DMS153 treated with DMSO at 0.1 percent for 48 hours (cell line): ENCODE results near the gene IL16.
A peak's percentile ranks its signal among the peaks of the same experiment; 100 is the strongest.
"Not testable (repeated sequence)": the region's sequence is repeated elsewhere in the genome, so short reads cannot be mapped to it uniquely, and the experiment has no call there.

Source experiments
- DNase-seq: peaks from one replicate; lab custom pipeline; 2025; ENCODE audit not compliant: unreplicated experiment; lab: John Stamatoyannopoulos, UW

IL16 gene

GRCh38 chr15:81309647-81310450 is 113.2 kb downstream of the IL16 start:
- DNase-seq: no peak

GRCh38 chr15:81310480-81310879 is 113.8 kb downstream of the IL16 start:
- DNase-seq: no peak

DNA sequence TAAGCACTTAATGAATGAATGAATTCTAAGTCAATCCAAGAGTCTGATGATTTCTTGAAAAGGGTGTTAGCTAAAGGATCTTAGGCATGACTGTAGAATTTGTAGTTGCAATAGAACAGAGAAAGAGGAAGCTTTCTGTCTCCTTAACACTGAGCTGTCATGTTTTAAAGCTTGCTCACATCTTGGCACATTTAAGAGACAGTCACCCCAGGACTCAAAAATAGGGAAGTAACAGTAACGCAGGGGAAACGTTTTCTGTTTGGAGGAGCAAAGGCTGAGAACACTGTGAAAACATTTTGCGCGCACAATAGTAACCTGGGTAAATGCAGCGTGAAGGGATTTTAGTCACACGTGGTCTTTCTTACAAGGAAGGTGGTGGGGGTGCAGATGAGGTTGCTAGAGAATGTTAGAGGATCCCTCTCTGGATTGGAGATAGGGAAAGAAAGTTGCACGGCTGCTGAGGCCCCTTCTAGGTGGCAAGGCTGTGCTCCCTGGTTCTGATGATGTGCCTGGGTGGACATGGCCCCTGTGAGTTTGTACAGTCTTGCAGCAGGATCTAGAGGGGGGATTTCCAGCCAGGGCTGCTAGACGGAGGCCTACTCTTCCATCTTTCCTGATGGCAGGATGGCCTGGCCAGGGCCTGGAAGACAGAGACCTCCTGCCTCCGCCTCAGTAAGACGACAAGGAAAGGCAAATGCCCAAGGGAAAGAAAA is 115.2 kb downstream of the IL16 start:
- DNase-seq: no peak

DNA sequence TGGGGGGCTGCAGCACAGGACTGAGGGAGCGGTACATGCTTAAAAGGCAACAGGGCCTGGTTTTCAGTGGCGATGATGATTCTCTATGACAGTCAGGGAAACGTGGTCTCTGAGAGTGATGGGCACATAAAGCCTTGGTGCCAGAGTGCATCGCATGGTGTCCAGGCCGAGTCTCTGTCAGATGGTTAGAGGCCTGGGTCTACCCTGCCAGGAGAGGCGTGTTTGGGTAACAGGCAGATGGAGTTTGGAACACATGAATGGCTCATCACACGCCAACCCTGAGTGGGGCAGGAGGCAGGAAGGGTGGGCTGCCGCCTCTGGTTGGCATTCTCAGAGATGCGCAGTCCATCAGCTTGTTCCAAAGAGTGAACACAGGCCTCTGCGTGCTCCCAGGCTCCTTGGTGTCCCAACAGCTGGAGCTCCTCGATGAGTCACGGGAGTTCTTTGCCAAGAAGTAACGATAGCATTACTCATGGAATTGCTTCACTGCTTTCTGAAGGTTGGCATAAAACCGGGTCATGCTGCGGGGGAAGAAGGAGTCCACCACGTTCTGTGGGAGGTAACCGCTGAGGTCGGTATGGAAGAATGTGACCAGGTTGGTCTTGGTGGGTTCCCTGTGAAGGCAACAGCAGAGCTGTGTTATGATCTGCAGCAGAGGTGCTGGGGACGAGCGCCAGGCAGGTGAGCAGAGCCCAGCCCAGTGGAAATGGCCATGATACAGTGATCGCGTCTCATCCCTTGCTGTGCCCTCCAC is 116.3 kb downstream of the IL16 start:
- DNase-seq: no peak

DNA sequence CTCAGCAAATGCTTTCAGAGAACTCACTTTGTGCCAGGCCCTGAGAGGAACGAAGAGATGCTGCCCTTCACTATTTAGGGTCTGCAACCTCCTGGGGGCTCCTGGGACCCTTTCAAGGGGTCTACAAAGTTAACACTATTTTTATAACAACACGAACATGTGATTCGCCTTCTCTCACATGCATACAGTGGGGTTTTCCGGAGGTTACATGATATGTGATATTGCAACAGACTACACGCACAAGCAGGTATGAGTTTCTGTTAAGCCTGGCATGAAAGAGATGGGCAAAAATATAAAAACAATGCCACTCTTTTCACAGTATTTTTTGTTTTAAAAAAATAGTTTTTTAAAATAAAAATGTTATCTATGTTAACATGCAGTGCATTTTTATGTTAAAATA is 117.0 kb downstream of the IL16 start:
- DNase-seq: no peak

GRCh38 chr15:81314378-81314777 is 117.7 kb downstream of the IL16 start:
- no peak for DNase-seq

- no peak for DNase-seq
Measured at GRCh38 chr15:81315452-81316175, 118.9 kb downstream of the IL16 start.

DNA sequence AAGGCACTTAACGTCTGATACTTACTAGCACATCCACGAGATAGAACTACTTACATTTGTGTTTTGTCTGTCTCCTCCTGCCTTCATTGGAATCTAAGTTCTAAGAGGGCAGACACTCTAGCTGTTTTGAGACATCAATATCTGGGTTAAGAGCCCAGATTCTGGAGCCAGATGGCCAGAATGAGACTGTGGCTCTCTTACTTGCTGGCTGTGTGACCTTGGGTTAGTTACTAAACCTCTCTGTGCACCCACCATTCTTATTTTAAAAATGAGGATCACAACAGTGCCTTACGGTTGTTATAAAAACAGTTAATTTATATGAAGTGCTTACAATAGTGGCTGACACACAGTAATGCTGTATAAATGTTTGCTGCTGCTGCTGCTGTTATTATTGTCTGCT is 119.6 kb downstream of the IL16 start:
- no peak for DNase-seq

- DNase-seq: no peak
Measured at GRCh38 chr15:81317642-81318017, 121.0 kb downstream of the IL16 start.

GRCh38 chr15:81321667-81322066 is 125.0 kb downstream of the IL16 start:
- DNase-seq: no peak

- DNase-seq: no peak
Measured at GRCh38 chr15:81322676-81323253, 126.1 kb downstream of the IL16 start.

DNA sequence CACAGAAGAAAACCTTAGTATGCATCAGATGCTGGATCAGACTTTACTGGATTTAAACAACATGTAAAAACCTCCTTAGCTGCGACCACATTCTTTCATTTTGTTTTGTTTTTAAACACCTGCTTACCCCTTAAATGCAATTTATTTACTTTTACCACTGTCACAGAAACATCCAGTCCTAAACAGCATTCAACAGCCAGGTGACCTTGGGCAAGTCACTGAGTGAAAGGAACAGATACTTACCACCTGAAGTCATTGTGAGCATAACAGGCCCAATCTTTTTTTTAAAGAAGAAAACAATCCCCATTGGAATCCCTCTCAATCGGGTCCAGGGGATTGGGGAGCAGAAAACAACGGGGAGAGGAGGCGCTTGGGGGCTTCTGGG is 126.9 kb downstream of the IL16 start:
- DNase-seq: no peak

- DNase-seq: peak; percentile 75
Measured at GRCh38 chr15:81323944-81324881, 127.5 kb downstream of the IL16 start, which contains the start of gene STARD5. Gene STARD5 (minus strand): TSS chr15:81324141. CDS start chr15:81324099, 42 bp downstream.

DNA sequence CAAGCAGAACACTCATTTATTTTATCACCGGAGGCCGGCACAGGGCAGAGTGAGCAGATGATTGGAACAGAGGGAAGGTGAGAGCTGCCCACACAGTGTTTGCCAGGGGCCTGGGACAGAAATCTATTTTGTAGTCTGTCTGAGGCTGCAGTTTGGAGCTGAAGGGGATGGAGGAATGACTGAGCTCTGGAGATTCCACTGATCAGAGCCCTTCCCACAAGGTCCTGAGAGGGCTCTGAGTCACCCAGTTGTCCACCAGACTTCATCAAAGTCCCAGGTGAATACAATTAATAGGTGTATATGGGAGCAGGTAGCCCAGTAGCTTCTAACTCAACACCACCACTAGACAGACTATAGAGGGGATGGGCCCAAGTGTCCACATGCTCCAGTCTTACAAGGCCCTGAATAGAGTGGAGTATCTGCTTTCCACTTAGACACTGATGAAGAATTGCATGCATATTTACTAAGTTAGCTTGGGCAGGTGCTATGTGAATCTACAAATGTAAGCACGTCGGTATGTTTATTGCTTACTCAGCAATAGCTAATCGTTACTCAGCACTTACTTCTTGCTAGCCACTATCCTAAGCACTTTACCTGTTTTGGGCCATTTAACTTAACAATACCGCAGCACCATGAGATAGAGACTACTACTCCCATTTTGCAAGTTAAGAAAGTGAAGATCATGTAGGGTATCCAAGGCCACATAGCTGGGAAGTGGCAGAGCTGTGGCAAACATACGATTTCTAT is 130.0 kb downstream of the IL16 start:
- no peak for DNase-seq

- no peak for DNase-seq
Measured at GRCh38 chr15:81327516-81327915, 130.8 kb downstream of the IL16 start.

GRCh38 chr15:81329446-81329845 is 132.8 kb downstream of the IL16 start:
- DNase-seq: no peak

GRCh38 chr15:81330366-81331090 is 133.8 kb downstream of the IL16 start:
- DNase-seq: no peak

DNA sequence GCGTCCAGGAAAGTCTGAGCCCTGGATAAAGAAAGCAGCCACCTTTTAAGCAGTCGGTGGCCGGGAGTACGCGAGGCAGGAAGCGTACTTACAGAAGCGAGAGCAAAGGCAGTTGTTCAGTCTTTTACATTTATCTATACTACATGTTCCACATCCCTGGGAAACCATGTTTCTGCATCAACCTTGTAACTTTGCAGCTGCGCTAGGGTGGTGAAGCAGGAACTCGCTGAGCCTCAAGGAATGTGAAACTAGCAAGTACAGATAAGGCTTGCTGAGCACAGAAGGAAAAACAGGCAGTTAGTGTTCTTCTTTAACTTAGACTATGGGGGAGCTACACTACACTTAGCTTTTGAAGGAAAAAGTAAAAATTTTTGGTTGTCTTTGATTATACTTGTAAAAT is 134.5 kb downstream of the IL16 start:
- DNase-seq: not testable (repeated sequence)
